AG04450 (cell line): ENCODE measurements around the gene MAPKAPK2. TPM values are rescaled to one million over a fixed set of nuclear protein-coding genes. Genes with fewer than 3 reads are reported as not detected.

Experiments
- CTCF ChIA-PET: fragments of 300-600, 350-600 bp; formaldehyde crosslinking; extraction: SDS; loops from one replicate; lab custom pipeline; 2022; ENCODE audit warnings: antibody characterized with exemption, inconsistent platforms; lab: Charles Lee
- POLR2A ChIA-PET: fragments of 350-600 bp; formaldehyde crosslinking; extraction: SDS; loops from one replicate; lab custom pipeline; 2021; ENCODE audit warnings: antibody characterized with exemption, inconsistent platforms; lab: Yijun Ruan, JAX
- DNase-seq: peaks from one replicate; pipeline ENCODE4 v3.0.0-alpha.2; 2011; ENCODE audit warnings: low read depth, low spot score
- H3K27ac ChIP-seq: one replicate; pipeline ENCODE4 v1.5.1; 2012; ENCODE audit warnings: low read depth, low read length, control low read depth
- H3K27me3 ChIP-seq: one replicate; pipeline ENCODE4 v1.6.0; 2012; ENCODE audit warnings: low read length; ENCODE audit not compliant: control insufficient read depth, insufficient read depth
- H3K4me3 ChIP-seq: 2 replicates; pipeline ENCODE4 v1.5.1; 2011; ENCODE audit warnings: mild to moderate bottlenecking, low read depth, low read length, control low read depth
- H3K9me3 ChIP-seq: 2 replicates; pipeline ENCODE4 v1.5.1; 2012; ENCODE audit warnings: low read length; ENCODE audit not compliant: control insufficient read depth, insufficient read depth
- polyA plus RNA-seq: library from polyadenylated mRNA; depleted of rRNA; stranded (reverse); fragments of >200 nt; gene quantifications from 2 replicates; pipeline ENCODE4 v1.2.3, GENCODE V29; 2011
- TF ChIP-seq, protein P1 (sequence below): IDR thresholded peaks from 2 replicates; pipeline ENCODE4 v1.5.1; 2011; ENCODE audit warnings: low read depth, low read length, control low read depth, inconsistent platforms

The MAPKAPK2 gene
- polyA plus RNA-seq, 1 experiment = 64.9 TPM

DNA sequence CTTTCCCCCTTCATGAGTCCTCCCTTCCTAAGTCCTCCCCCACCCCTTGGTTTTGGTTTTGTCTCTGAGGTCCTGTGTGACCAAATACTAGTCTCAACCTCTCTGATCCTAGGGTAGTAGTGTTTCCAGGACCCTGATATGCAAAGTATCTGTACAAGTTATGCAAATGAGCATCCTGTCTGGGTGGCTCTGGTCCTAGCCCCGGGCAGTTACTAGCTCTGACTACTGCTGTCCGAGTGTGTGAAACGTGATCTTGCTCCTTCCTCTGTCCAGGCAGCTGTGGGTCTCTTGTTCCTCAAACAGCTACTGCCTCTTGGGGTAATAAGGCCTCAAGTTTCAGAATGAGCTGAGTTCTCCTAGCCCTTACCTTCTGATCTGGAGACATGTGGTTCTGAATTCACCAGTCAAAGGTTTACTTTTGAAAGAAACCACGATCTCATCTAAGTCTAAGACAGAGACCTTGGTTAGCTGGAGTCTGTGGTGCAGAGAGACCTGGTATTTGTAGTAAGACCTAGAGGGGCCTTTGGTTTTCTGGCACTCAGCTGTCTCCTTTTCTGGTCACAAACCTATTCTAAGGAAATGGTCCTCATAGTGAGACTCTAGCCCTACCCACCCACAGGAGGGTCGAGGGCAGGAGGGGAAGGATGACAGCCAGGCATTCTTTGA lies 54.8 kb downstream of the MAPKAPK2 start:
- H3K27ac ChIP-seq = peak overlapping the region; percentile 21

DNA sequence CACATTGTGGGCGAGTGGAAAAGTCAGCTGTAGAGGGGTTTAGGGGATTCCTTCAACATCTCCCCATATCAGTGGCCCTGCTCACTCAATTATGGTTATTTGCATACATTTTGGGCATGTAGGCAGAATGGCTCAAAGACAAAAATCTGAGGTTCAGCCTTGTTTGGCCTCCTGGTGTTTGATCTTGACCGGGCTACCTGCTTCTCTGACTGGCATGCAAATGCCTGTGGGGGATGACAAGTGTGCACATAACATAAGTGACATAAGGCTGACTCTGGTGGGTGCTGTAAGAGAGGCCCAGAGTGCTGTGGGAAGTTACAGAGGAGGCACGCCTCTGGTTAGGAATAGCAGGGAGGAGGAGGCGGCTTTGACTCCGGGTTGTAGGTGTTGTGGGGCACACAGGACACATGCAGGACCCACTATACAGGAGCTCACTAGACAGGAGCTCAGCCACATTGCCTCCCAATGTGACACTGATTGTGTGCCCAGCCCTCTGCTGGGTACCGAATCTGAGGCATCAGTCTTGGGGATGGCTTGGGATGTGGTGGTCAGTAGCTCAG lies 56.5 kb downstream of the MAPKAPK2 start:
- TF ChIP-seq, protein P1, sequence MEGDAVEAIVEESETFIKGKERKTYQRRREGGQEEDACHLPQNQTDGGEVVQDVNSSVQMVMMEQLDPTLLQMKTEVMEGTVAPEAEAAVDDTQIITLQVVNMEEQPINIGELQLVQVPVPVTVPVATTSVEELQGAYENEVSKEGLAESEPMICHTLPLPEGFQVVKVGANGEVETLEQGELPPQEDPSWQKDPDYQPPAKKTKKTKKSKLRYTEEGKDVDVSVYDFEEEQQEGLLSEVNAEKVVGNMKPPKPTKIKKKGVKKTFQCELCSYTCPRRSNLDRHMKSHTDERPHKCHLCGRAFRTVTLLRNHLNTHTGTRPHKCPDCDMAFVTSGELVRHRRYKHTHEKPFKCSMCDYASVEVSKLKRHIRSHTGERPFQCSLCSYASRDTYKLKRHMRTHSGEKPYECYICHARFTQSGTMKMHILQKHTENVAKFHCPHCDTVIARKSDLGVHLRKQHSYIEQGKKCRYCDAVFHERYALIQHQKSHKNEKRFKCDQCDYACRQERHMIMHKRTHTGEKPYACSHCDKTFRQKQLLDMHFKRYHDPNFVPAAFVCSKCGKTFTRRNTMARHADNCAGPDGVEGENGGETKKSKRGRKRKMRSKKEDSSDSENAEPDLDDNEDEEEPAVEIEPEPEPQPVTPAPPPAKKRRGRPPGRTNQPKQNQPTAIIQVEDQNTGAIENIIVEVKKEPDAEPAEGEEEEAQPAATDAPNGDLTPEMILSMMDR = no peak
- ChIA-PET CTCF (interaction anchor here (0.8 to 2.9 kb wide), 3 partner anchors 14 to 171 kb away, joined by 3 to 15 read pairs (median 5); no protein-coding TSS in a partner anchor), POLR2A (no interaction called here)
- Histone ChIP-seq H3K27me3 (no peaks in the 10 kb centered on the region), H3K27ac (no peak overlapping the region), H3K4me3 (no peak overlapping the region), H3K9me3 (no peaks in the 10 kb centered on the region)
- no peak for DNase-seq

More for the DNA sequence above, 54.8 kb downstream of the MAPKAPK2 start:
- POLR2A ChIA-PET = no interaction called here
- Histone ChIP-seq H3K4me3 (no peak overlapping the region), H3K9me3 (no peaks in the 10 kb centered on the region), H3K27me3 (no peaks in the 10 kb centered on the region)
- DNase-seq = no peak
- TF ChIP-seq, protein P1 = no peak
- CTCF ChIA-PET = interaction anchor here (0.6 to 1.7 kb wide), 8 partner anchors 14 to 243 kb away, joined by 3 to 18 read pairs (median 4); no protein-coding TSS in a partner anchor

DNA sequence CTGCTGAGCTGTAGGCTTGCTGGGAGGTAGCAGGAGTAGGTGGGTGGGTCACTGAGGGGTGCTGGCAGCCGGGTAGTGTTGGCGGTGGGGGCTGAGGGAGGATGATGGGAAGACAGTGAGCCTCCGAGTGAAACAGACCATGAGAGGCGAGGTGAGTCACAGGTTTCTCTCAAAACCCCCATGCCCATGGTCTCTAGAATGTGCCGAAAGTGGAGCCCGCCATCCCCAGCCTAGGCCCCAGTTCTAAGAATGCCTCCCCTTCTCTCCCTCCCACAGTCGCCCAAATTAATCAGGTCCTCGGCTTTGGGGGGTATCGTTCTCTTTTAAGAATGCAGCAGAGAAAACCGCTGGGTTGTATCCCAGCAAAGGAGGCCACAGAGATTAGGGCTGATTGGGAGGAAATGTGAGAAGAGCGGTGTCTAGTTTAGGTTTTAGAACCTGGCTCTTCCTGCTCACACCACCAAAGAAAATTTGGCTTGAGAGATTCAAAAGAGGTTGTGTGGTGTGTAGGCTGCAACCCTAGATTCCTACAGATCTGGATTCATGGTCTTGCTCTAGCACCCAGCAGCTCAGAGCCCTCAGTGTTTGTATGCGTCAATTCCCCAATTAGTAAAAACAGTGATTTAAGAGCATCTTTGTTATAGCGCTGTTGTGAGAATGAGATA lies 58.1 kb downstream of the MAPKAPK2 start:
- TF ChIP-seq, protein P1 = no peak
- CTCF ChIA-PET = interaction anchor here (0.6 to 2.9 kb wide), 3 partner anchors 21 to 169 kb away, joined by 4 to 15 read pairs (median 4); partner anchors contain the start of gene IL20
- POLR2A ChIA-PET = no interaction called here
- no peak for DNase-seq
- no peaks in the 10 kb centered on the region for H3K27me3 ChIP-seq
- H3K9me3 ChIP-seq = no peaks in the 10 kb centered on the region
- H3K4me3 ChIP-seq = no peak overlapping the region
- H3K27ac ChIP-seq = no peak overlapping the region

DNA sequence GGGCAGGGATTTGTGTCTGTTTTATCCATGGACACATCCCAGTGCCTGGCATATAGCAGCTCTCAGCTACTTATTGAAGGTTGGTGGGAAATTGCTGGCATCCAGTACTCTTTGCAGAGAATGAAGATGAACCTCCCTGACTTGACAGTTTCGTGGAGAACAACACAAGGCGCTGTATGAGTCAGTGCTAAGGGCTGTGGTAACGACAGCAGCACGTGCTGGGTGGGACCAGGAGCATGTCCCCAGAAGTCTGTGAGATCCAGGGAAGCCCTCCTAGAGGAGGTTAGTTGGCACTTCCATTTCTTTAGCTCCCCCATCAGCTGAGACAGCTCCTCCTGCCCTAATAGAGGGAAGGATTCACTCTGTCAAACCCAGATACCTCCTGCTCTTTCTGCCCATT lies 60.0 kb downstream of the MAPKAPK2 start:
- Histone ChIP-seq H3K4me3 (no peak overlapping the region), H3K9me3 (no peaks in the 10 kb centered on the region), H3K27ac (no peak overlapping the region), H3K27me3 (no peaks in the 10 kb centered on the region)
- CTCF ChIA-PET = interaction anchor here (0.7 to 1.8 kb wide), 6 partner anchors 8 to 167 kb away, joined by 3 to 7 read pairs (median 4); partner anchors contain the start of gene IL20
- no peak for DNase-seq
- TF ChIP-seq, protein P1 = no peak
- POLR2A ChIA-PET = interaction anchor here (1.2 kb wide), 1 partner anchor 21 kb away, joined by 3 read pairs; no protein-coding TSS in a partner anchor
